OCI-LY7 (cell line): ENCODE data around the gene ANKS6. TPM values are rescaled to one million over a fixed set of nuclear protein-coding genes. Genes with fewer than 3 reads are reported as not detected.
A peak's percentile ranks its signal among the peaks of the same experiment; 100 is the strongest.

Experiments used
- BruUV-seq: library from RNA; stranded (reverse); fragments of 400-500 nt; replicated peaks from 2 replicates; lab custom pipeline; 2021; lab: Mats Ljungman, UMichigan
- CTCF ChIA-PET: fragments of 300-600 bp; sonication (Branson Sonifier 250); formaldehyde crosslinking; loops from one replicate; lab custom pipeline; 2022; ENCODE audit warnings: antibody characterized with exemption; ENCODE audit not compliant: unreplicated experiment; lab: Charles Lee
- POLR2A ChIA-PET: fragments of 300-600 bp; sonication (Branson Sonifier 250); formaldehyde crosslinking; loops from one replicate; lab custom pipeline; 2022; ENCODE audit warnings: antibody characterized with exemption; lab: Charles Lee
- DNase-seq: peaks from one replicate; pipeline ENCODE4 v3.0.0-alpha.2; 2015; ENCODE audit warnings: low spot score
- H2AFZ ChIP-seq: fragments of 200-600 bp; sonication (generic), shearing (Covaris generic); 2 replicates; pipeline ENCODE4 v1.6.1; 2014; ENCODE audit warnings: mild to moderate bottlenecking, antibody characterized with exemption, low read length, moderate library complexity
- H3K27ac ChIP-seq: fragments of 200-600 bp; sonication (generic); 2 replicates; pipeline ENCODE4 v1.5.1; 2014; ENCODE audit warnings: mixed run types, low read depth, mild to moderate bottlenecking, moderate library complexity, low read length, inconsistent platforms; ENCODE audit not compliant: poor library complexity, severe bottlenecking
- H3K36me3 ChIP-seq: fragments of 200-600 bp; sonication (generic); 2 replicates; pipeline ENCODE4 v1.6.1; 2014; ENCODE audit warnings: mild to moderate bottlenecking, antibody characterized with exemption, low read length, moderate library complexity, mixed read lengths; ENCODE audit not compliant: insufficient read depth
- H3K4me1 ChIP-seq: fragments of 200-600 bp; sonication (generic); 2 replicates; pipeline ENCODE4 v1.5.1; 2014; ENCODE audit warnings: mild to moderate bottlenecking, low read length; ENCODE audit not compliant: insufficient read depth, poor library complexity, severe bottlenecking
- H3K4me2 ChIP-seq: fragments of 200-600 bp; sonication (generic); 2 replicates; pipeline ENCODE4 v1.6.1; 2014; ENCODE audit warnings: mild to moderate bottlenecking, low read length
- H3K4me3 ChIP-seq: fragments of 200-600 bp; sonication (generic); 2 replicates; pipeline ENCODE4 v1.5.1; 2014; ENCODE audit warnings: mild to moderate bottlenecking, low read depth, low read length; ENCODE audit not compliant: poor library complexity, severe bottlenecking
- H3K79me2 ChIP-seq: fragments of 200-600 bp; sonication (generic); 2 replicates; pipeline ENCODE4 v1.6.1; 2016; ENCODE audit warnings: low read depth, mild to moderate bottlenecking, low read length, moderate library complexity, mixed read lengths; ENCODE audit not compliant: insufficient read depth
- H3K9me2 ChIP-seq: fragments of 200-600 bp; sonication (generic); 2 replicates; pipeline ENCODE4 v1.6.1; 2016; ENCODE audit warnings: mild to moderate bottlenecking, low read length, mixed read lengths; ENCODE audit not compliant: insufficient read depth
- H3K9me3 ChIP-seq: fragments of 200-600 bp; sonication (generic); 2 replicates; pipeline ENCODE4 v1.6.1; 2014; ENCODE audit warnings: mild to moderate bottlenecking, mixed run types, low read length, mixed read lengths
- H4K20me1 ChIP-seq: fragments of 200-600 bp; sonication (generic); 2 replicates; pipeline ENCODE4 v1.6.1; 2014; ENCODE audit warnings: mild to moderate bottlenecking, antibody characterized with exemption, low read length, moderate library complexity, mixed read lengths; ENCODE audit not compliant: insufficient read depth
- CTCF ChIP-seq: fragments of 200-600 bp; sonication (generic); conservative IDR thresholded peaks from 2 replicates; pipeline ENCODE4 v1.5.1; 2014; ENCODE audit warnings: mild to moderate bottlenecking, antibody characterized with exemption, low read length, moderate library complexity, mixed read lengths
- EZH2phosphoT487 ChIP-seq: fragments of 200-600 bp; sonication (generic); IDR thresholded peaks from 2 replicates; pipeline ENCODE4 v1.6.1; 2018; ENCODE audit warnings: low read depth, borderline replicate concordance, mild to moderate bottlenecking, mixed run types, antibody characterized with exemption, low read length, moderate library complexity, mixed read lengths
- intact Hi-C: fragments of 100-400 bp; cut with micrococcal nuclease; formaldehyde crosslinking; loops from one replicate; pipeline ENCODE4 v1.10.0; 2022; ENCODE audit not compliant: unreplicated experiment
- total RNA-seq, 2 experiments: library from RNA; depleted of rRNA in 1 of 2; stranded (reverse); fragments of >200 nt in 1 of 2; shearing (Covaris generic) in 1 of 2; gene quantifications; 2 replicates each; pipeline ENCODE4 v1.2.3, GENCODE V29; 2014 to 2022

Gene ANKS6
- total RNA-seq, 2 experiments from 2014 or later: 22.2 to 28.5 TPM

DNA sequence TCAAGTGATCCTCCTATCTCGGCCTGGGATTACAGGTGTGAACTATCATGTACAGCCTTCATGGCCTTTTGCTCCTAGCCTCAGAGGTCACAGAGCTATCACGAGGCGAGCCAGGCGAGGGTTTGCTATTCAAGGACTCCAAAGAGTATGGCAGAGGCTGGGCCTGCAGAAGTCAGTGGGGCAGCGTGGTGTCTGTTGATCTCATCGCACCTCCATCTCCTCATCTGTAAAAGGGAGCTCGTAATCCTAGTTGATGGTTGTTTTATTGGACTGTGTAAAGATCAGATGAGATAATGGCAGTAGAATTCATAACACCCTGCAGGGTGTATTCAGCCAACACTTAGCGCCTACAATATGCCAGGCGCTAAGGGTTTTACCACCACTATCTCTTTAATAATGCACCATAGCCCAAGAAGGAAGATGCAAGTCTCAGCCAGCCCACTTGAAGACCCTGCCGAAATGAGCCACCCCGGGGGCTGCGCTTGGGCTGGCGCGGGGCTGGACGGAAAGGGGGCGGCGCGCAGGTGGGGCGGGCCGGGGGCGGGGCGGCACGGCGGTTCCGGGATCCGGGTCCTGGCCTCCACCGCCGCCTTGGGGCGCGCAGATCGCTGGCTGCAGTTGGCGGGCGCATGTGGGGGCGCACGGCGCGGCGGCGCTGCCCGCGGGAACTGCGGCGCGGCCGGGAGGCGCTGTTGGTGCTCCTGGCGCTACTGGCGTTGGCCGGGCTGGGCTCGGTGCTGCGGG, 10.9 kb upstream of the ANKS6 start, which contains the start of gene GALNT12:
GALNT12 (plus strand) TSS at position 601 of the 744 bp plus-strand sequence; CDS start at position 630, 29 bp downstream.
- Histone ChIP-seq H3K79me2 (no peaks in the 10 kb centered on the region), H3K4me3 (peak within 1 kb of the TSS; percentile 72), H4K20me1 (no peaks in the 10 kb centered on the region), H2AFZ (peak within 1 kb of the TSS; percentile 77; the same call in 1 of the 2 replicates), H3K9me2 (no peaks in the 10 kb centered on the region), H3K4me1 (peaks cover 7% of the 10 kb centered on the region), H3K4me2 (peak within 1 kb of the TSS; percentile 87), H3K9me3 (no peaks in the 10 kb centered on the region), H3K27ac (no peak within 1 kb of the TSS), H3K36me3 (no peaks in the 10 kb centered on the region)
- no peak for TF ChIP-seq CTCF
- peak; percentile 67 for DNase-seq
- POLR2A ChIA-PET: interaction anchor here (0.7 to 2.5 kb wide), 5 partner anchors 18 to 457 kb away, joined by 3 to 7 read pairs (median 3); no protein-coding TSS in a partner anchor
- BruUV-seq: no TSS peak
- CTCF ChIA-PET: interaction anchor here (0.9 kb wide), 1 partner anchor 12 kb away, joined by 4 read pairs; no protein-coding TSS in a partner anchor
- intact Hi-C loops: no loop called here

DNA sequence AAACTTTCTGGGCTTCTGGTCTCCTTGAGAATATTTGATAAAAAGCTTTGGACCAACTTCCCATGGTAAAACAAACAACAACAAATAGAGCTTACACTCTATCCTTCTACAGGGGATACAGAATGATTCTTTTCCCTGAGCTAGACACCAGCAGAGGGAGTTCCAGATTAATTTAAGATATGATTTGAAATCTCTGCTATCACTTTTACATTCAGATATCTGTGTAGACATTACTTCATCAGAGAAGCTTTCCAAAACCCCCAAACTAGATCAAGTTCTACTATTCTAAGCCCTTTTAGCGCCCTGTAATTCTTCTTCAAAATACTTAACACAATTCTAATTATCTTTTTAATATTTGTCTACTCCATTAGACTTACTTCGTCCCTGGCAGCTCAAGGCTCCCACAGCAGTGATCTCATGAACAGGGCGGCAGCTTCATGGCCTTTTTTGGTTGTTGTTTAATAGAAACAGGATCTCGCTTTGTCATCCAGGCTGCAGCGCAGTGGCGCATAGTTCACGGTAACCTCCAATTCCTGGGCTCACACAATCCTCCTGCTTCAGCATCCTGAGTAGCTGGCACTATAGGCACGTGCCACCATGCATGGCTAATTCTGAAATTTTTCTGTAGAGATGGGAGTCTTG, 10.2 kb upstream of the ANKS6 start:
- intact Hi-C loops: no loop called here
- CTCF ChIA-PET: interaction anchor here (0.9 kb wide), 1 partner anchor 11 kb away, joined by 4 read pairs; no protein-coding TSS in a partner anchor
- H2AFZ ChIP-seq: no peak overlapping the region; the same call in 1 of the 2 replicates

More for the DNA sequence above, 10.2 kb upstream of the ANKS6 start:
- no peak overlapping the region for H3K27ac ChIP-seq
- no peaks in the 10 kb centered on the region for H4K20me1 ChIP-seq
- H3K4me1 ChIP-seq: peaks cover 7% of the 10 kb centered on the region
- no peak overlapping the region for H3K4me3 ChIP-seq
- H3K9me2 ChIP-seq: no peaks in the 10 kb centered on the region
- no peaks in the 10 kb centered on the region for H3K79me2 ChIP-seq
- TF ChIP-seq CTCF: peak; percentile 59
- no peak for TF ChIP-seq EZH2phosphoT487
- POLR2A ChIA-PET: interaction anchor here (0.7 to 2.5 kb wide), 3 partner anchors 19 to 456 kb away, joined by 3 to 7 read pairs (median 5); no protein-coding TSS in a partner anchor
- BruUV-seq: no TSS peak
- H3K4me2 ChIP-seq: peak overlapping the region; percentile 62
- H3K9me3 ChIP-seq: no peaks in the 10 kb centered on the region
- peak; percentile 13 for DNase-seq
- H3K36me3 ChIP-seq: no peaks in the 10 kb centered on the region
